KMS-11 (cell line): ENCODE measurements around the gene ZNF483.

Source experiments
- H2AFZ ChIP-seq: fragments of 200-600 bp; sonication (generic); 2 replicates; pipeline ENCODE4 v1.6.1; 2016; ENCODE audit warnings: antibody characterized with exemption, mixed run types, low read depth
- H3K27ac ChIP-seq: fragments of 200-600 bp; sonication (generic); 2 replicates; pipeline ENCODE4 v1.6.1; 2016; ENCODE audit warnings: mild to moderate bottlenecking, mixed run types
- H3K27me3 ChIP-seq: fragments of 200-600 bp; sonication (generic); 2 replicates; pipeline ENCODE4 v1.6.1; 2017; ENCODE audit warnings: mild to moderate bottlenecking, low read depth, mixed run types, moderate library complexity; ENCODE audit not compliant: insufficient read depth
- H3K36me3 ChIP-seq: fragments of 200-600 bp; sonication (generic); 2 replicates; pipeline ENCODE4 v1.6.1; 2017; ENCODE audit warnings: mild to moderate bottlenecking, mixed run types; ENCODE audit not compliant: insufficient read depth
- H3K4me1 ChIP-seq: fragments of 200-600 bp; sonication (generic); 2 replicates; pipeline ENCODE4 v1.6.1; 2016; ENCODE audit warnings: mild to moderate bottlenecking, low read depth, mixed run types; ENCODE audit not compliant: poor library complexity, severe bottlenecking
- H3K4me2 ChIP-seq: fragments of 200-600 bp; sonication (generic); 2 replicates; pipeline ENCODE4 v1.7.0; 2016; ENCODE audit warnings: mild to moderate bottlenecking, mixed run types
- H3K4me3 ChIP-seq: fragments of 200-600 bp; sonication (generic); IDR thresholded peaks from 2 replicates; pipeline ENCODE4 v1.6.1; 2017; ENCODE audit warnings: low read depth, low read length, mixed read lengths; ENCODE audit not compliant: insufficient read depth
- H3K79me2 ChIP-seq: fragments of 200-600 bp; sonication (generic); 2 replicates; pipeline ENCODE4 v1.6.1; 2016; ENCODE audit warnings: low read depth, mixed run types; ENCODE audit not compliant: insufficient read depth
- H3K9ac ChIP-seq: fragments of 200-600 bp; sonication (generic); 2 replicates; pipeline ENCODE4 v1.6.1; 2016; ENCODE audit warnings: mild to moderate bottlenecking, mixed run types
- H4K20me1 ChIP-seq: fragments of 200-600 bp; sonication (generic); 2 replicates; pipeline ENCODE4 v1.6.1; 2016; ENCODE audit warnings: mild to moderate bottlenecking, mixed run types; ENCODE audit not compliant: insufficient read depth
- CTCF ChIP-seq: fragments of 200-600 bp; sonication (generic); conservative IDR thresholded peaks from 2 replicates; pipeline ENCODE4 v1.6.1; 2017; ENCODE audit warnings: low read depth, mild to moderate bottlenecking, antibody characterized with exemption, low read length, moderate library complexity, mixed read lengths

Gene ZNF483

GRCh38 chr9:111603041-111603440 lies 78.1 kb downstream of the ZNF483 start:
- Histone ChIP-seq H4K20me1 (no peaks in the 10 kb centered on the region), H3K4me1 (no peaks in the 10 kb centered on the region), H3K4me2 (no peak overlapping the region), H3K79me2 (no peaks in the 10 kb centered on the region), H3K36me3 (no peaks in the 10 kb centered on the region), H3K4me3 (no peak overlapping the region), H2AFZ (no peak overlapping the region), H3K27me3 (no peaks in the 10 kb centered on the region), H3K27ac (no peak overlapping the region), H3K9ac (no peak overlapping the region)
- no peak for TF ChIP-seq CTCF

- H2AFZ ChIP-seq = no peak overlapping the region
- no peaks in the 10 kb centered on the region for H3K4me1 ChIP-seq
- no peaks in the 10 kb centered on the region for H3K27me3 ChIP-seq
- H3K9ac ChIP-seq = no peak overlapping the region
- no peak overlapping the region for H3K4me2 ChIP-seq
- H3K36me3 ChIP-seq = no peaks in the 10 kb centered on the region
- H3K27ac ChIP-seq = no peak overlapping the region
- no peak for TF ChIP-seq CTCF
- no peaks in the 10 kb centered on the region for H3K79me2 ChIP-seq
- no peaks in the 10 kb centered on the region for H4K20me1 ChIP-seq
- no peak overlapping the region for H3K4me3 ChIP-seq
Measured at GRCh38 chr9:111604054-111604615, 79.2 kb downstream of the ZNF483 start.

- Histone ChIP-seq H4K20me1 (no peaks in the 10 kb centered on the region), H3K79me2 (no peaks in the 10 kb centered on the region), H3K36me3 (no peaks in the 10 kb centered on the region), H2AFZ (no peak overlapping the region), H3K4me3 (no peak overlapping the region), H3K27ac (no peak overlapping the region), H3K4me2 (no peak overlapping the region), H3K4me1 (no peaks in the 10 kb centered on the region), H3K9ac (no peak overlapping the region), H3K27me3 (no peaks in the 10 kb centered on the region)
- no peak for TF ChIP-seq CTCF
Measured at GRCh38 chr9:111605041-111605559, 80.1 kb downstream of the ZNF483 start.

- no peak overlapping the region for H3K4me2 ChIP-seq
- no peaks in the 10 kb centered on the region for H3K4me1 ChIP-seq
- H3K4me3 ChIP-seq = no peak overlapping the region
- no peaks in the 10 kb centered on the region for H3K79me2 ChIP-seq
- no peak for TF ChIP-seq CTCF
- no peaks in the 10 kb centered on the region for H4K20me1 ChIP-seq
- H3K27me3 ChIP-seq = no peaks in the 10 kb centered on the region
- no peak overlapping the region for H3K27ac ChIP-seq
- H2AFZ ChIP-seq = no peak overlapping the region
- H3K9ac ChIP-seq = no peak overlapping the region
- no peaks in the 10 kb centered on the region for H3K36me3 ChIP-seq
Measured at GRCh38 chr9:111610149-111610548, 85.2 kb downstream of the ZNF483 start.
